ENCODE results near the gene AVPR1B. TPM values are rescaled to one million over a fixed set of nuclear protein-coding genes. Genes with fewer than 3 reads are reported as not detected.

AVPR1B gene
- total and polyA plus RNA-seq, 2 of the 13 experiments (the other 11 are each of a cell fraction or from before 2014, with no cell fraction given), result 0.05 TPM; not detected in 1

DNA sequence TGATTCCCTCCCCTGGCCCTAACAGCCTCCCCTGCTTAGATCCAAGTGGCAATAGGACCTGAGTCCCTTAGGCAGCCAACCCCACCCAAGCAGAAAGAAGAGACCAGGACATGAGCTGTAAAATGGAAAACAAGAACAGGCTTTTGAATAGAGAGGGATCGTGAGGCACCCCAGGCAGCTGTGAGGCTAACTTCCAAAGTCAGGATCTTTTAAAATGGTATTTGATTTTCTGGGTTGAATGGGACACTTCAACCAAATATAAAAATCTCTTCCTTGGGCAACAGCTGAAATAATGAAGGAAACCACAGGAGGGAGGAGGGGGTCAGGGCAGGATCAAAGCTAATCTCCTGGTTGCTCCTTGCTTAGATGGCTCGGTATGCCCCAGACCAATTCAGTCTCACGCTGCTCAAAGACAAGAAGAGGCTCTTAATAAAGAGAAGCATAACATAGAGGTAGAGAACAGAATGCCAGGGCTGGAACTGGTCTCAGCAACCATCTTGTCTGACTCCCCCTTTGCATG lies 28.6 kb upstream of the AVPR1B start:
- H3K27ac ChIP-seq (ENCODE audit: extremely low read length, insufficient read depth, low read length), result no peak overlapping the region
- H3K9me3 ChIP-seq (ENCODE audit: low read length), result no peaks in the 10 kb centered on the region
- no peak for TF ChIP-seq NFRKB (IDR thresholded peaks at IDR 0.05)
- TF ChIP-seq, protein P1, sequence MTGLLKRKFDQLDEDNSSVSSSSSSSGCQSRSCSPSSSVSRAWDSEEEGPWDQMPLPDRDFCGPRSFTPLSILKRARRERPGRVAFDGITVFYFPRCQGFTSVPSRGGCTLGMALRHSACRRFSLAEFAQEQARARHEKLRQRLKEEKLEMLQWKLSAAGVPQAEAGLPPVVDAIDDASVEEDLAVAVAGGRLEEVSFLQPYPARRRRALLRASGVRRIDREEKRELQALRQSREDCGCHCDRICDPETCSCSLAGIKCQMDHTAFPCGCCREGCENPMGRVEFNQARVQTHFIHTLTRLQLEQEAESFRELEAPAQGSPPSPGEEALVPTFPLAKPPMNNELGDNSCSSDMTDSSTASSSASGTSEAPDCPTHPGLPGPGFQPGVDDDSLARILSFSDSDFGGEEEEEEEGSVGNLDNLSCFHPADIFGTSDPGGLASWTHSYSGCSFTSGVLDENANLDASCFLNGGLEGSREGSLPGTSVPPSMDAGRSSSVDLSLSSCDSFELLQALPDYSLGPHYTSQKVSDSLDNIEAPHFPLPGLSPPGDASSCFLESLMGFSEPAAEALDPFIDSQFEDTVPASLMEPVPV (CRISPR knock-in tag; IDR thresholded peaks at IDR 0.05), result no peak
- TF ChIP-seq RBFOX2 (IDR thresholded peaks at IDR 0.05; ENCODE audit: low read depth, low read length), result no peak
- no peak for TF ChIP-seq NONO (IDR thresholded peaks at IDR 0.05)
- TF ChIP-seq NONO (CRISPR knock-in tag; conservative IDR thresholded peaks at IDR 0.05), result no peak
- TF ChIP-seq, protein P2, sequence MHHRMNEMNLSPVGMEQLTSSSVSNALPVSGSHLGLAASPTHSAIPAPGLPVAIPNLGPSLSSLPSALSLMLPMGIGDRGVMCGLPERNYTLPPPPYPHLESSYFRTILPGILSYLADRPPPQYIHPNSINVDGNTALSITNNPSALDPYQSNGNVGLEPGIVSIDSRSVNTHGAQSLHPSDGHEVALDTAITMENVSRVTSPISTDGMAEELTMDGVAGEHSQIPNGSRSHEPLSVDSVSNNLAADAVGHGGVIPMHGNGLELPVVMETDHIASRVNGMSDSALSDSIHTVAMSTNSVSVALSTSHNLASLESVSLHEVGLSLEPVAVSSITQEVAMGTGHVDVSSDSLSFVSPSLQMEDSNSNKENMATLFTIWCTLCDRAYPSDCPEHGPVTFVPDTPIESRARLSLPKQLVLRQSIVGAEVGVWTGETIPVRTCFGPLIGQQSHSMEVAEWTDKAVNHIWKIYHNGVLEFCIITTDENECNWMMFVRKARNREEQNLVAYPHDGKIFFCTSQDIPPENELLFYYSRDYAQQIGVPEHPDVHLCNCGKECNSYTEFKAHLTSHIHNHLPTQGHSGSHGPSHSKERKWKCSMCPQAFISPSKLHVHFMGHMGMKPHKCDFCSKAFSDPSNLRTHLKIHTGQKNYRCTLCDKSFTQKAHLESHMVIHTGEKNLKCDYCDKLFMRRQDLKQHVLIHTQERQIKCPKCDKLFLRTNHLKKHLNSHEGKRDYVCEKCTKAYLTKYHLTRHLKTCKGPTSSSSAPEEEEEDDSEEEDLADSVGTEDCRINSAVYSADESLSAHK (CRISPR knock-in tag; IDR thresholded peaks at IDR 0.05; ENCODE audit: borderline replicate concordance), result no peak
- TF ChIP-seq KDM1A (CRISPR knock-in tag; IDR thresholded peaks at IDR 0.05), result no peak
- ChIA-PET POLR2A (no interaction called here), CTCF (ENCODE audit: low intra/inter-chr PET ratio, low total read pairs) (no interaction called here)
- H3K9ac ChIP-seq (ENCODE audit: insufficient read depth, low read depth, low read length), result no peak overlapping the region
- no peaks in the 10 kb centered on the region for H3K36me3 ChIP-seq (replicated peaks in 1 of 2; ENCODE audit: control insufficient read depth in 1 of 2, insufficient read depth in 2 of 2, low read length in 2 of 2)
- H3K4me2 ChIP-seq (ENCODE audit: low read depth, low read length), result no peak overlapping the region
- DNase-seq (ENCODE audit: low spot score), result no peak
- H4K20me1 ChIP-seq (ENCODE audit: insufficient read depth, low read length), result no peaks in the 10 kb centered on the region
- H3K4me3 ChIP-seq (replicated peaks in 1 of 3; ENCODE audit: insufficient read depth in 1 of 3, low read depth in 2 of 3, low read length in 3 of 3), result no peak overlapping the region
- H3K27me3 ChIP-seq (ENCODE audit: control insufficient read depth in 1 of 2, insufficient read depth in 2 of 2, low read length in 2 of 2), result peaks cover 0 to 27% of the 10 kb centered on the region in 2 experiments; a peak in 2 of 5 replicates
- H2AFZ ChIP-seq (ENCODE audit: low read length), result no peak overlapping the region
- no TSS peak for BruUV-seq (replicated peaks)
- ATAC-seq, result no peak
- WGBS (ENCODE audit: low lambda C conversion rate), result 29% methylated on average over 3 of the region's 3 CpGs
- in situ Hi-C loops (cut with HindIII; ENCODE audit: extremely low pct_ligation_motif_present, low pct_unique_long_range_greater_than_20kb), result no loop called here
- no peaks in the 10 kb centered on the region for H3K79me2 ChIP-seq (ENCODE audit: insufficient read depth, low read length)
- intact Hi-C loops (cut with micrococcal nuclease; ENCODE audit: unreplicated experiment), result no loop called here
- no peaks in the 10 kb centered on the region for H3K4me1 ChIP-seq (ENCODE audit: insufficient read depth, low read length)
- no peak for FAIRE-seq
